GM12801 (cell line): ENCODE measurements around the gene TCF7L2.

Source experiments
- TF ChIP-seq, protein P1 (sequence below): IDR thresholded peaks from one replicate; pipeline ENCODE4 v1.5.1; 2011; ENCODE audit warnings: control low read depth; ENCODE audit not compliant: insufficient read length; ENCODE audit errors: extremely low read depth

The TCF7L2 gene

DNA sequence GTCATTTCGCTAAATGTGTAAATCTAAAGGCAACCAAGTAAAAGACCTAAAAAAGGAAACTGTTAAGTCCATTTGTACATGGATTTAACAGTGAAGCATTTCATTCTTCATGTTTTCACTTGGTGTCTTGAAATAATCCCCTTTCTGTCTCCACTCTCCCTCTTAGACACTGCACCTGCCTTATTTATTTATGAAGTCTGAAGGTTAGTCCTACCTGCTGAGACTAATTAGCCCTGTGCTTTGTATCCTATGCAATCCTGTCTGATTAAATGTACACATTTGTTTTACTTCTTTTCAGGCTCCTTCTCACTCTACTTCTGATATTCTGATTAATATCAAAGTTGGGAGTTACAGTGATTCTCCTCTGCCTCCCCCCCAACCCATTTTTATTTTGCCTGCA, 1.9 kb upstream of the TCF7L2 start:
- TF ChIP-seq, protein P1, sequence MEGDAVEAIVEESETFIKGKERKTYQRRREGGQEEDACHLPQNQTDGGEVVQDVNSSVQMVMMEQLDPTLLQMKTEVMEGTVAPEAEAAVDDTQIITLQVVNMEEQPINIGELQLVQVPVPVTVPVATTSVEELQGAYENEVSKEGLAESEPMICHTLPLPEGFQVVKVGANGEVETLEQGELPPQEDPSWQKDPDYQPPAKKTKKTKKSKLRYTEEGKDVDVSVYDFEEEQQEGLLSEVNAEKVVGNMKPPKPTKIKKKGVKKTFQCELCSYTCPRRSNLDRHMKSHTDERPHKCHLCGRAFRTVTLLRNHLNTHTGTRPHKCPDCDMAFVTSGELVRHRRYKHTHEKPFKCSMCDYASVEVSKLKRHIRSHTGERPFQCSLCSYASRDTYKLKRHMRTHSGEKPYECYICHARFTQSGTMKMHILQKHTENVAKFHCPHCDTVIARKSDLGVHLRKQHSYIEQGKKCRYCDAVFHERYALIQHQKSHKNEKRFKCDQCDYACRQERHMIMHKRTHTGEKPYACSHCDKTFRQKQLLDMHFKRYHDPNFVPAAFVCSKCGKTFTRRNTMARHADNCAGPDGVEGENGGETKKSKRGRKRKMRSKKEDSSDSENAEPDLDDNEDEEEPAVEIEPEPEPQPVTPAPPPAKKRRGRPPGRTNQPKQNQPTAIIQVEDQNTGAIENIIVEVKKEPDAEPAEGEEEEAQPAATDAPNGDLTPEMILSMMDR, result no peak

DNA sequence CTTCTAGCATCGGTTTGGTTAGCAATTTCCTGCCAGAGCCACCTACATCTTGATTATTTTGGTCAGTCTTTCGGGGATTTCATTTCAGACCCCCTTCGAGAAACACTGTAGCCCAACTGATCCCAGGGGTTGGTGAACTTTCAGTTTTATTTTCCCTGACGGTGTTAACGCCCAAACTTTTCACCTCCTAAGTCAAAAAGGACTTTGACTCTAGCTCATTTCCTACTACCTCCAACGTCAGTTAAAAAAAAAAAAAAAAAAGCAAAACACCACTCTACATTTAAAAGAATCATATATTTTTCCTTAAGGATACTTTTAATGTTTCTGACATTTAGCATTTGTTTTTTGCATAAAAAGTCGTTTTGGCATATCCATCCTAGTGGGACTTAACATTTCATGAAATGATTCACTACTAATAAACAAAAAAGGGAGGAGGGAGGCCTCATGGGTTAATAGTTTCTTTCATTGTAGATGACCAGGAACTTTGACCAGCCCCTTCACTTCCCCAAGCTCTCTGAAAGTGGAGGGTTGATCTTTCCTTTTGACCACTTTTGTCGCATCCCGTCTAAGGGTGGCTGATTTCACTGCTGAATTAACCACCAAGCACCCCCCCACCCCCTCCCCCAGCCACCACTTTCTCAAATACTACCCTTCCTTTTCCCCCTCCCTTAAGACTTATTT, 764 bp upstream of the TCF7L2 start:
- TF ChIP-seq, protein P1, result no peak

DNA sequence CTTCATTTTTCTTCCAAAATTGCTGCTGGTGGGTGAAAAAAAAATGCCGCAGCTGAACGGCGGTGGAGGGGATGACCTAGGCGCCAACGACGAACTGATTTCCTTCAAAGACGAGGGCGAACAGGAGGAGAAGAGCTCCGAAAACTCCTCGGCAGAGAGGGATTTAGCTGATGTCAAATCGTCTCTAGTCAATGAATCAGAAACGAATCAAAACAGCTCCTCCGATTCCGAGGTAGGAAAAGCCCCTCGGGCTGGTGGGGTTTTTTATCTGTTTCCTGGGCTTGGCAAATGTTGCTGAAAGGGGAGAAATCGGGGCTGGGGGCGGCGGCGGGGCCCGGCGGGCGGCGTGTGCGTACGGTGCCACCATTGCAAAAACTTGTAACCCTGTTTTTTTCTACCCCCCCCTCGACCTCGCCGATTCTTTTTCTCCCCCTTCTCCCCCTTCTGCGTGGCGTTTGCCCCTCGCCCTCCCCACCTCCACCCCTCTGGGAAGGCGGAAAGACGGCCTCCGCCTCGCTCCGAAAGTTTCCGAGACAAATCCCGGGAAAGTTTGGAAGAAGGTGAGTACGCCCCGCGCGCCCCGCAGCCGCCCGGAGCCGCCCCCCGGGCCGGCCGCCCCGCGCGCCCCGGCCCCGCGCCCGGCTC, 789 bp downstream of the TCF7L2 start:
- TF ChIP-seq, protein P1, result no peak

DNA sequence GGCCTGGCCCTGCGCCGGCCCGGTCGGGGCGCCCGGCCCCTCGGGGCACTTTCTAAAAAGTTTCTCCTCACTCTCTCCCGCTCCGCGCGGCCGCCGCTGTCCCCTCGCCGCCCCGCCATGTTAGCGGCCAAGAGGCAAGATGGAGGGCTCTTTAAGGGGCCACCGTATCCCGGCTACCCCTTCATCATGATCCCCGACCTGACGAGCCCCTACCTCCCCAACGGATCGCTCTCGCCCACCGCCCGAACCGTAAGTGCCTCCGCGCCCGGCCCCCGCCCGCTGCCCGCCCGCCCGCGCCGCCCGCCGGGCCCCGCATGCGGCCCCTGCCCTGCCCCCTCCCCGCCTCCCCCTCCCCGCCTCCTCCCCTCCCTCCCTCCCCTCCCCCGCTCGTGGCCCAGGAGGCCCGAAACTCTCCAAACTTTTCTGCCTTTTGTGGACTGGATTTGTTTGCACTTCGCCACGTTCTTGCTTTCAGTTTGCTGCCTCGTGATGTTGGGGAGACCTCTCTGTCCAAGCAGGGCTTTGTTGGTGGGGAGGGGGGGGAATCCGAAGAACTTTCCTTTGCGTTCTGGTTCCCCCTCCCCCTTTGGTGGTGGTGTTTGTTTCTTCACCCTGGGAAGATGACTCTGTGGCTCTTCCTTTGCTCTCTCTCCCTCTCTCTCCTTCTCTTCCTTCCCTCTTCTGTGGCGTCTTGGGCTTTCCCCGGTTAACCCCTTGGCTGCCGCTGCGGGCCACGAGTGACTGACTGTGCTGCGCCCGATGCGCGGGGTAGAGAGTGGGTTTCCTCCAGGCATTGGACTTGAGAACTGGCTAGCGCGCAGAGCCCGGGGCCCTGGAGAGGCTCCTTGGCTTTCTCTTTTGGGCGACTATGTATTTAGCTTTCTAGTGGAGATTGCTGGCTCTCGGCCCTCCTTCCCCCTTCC, 1.6 kb downstream of the TCF7L2 start:
- TF ChIP-seq, protein P1, result no peak

DNA sequence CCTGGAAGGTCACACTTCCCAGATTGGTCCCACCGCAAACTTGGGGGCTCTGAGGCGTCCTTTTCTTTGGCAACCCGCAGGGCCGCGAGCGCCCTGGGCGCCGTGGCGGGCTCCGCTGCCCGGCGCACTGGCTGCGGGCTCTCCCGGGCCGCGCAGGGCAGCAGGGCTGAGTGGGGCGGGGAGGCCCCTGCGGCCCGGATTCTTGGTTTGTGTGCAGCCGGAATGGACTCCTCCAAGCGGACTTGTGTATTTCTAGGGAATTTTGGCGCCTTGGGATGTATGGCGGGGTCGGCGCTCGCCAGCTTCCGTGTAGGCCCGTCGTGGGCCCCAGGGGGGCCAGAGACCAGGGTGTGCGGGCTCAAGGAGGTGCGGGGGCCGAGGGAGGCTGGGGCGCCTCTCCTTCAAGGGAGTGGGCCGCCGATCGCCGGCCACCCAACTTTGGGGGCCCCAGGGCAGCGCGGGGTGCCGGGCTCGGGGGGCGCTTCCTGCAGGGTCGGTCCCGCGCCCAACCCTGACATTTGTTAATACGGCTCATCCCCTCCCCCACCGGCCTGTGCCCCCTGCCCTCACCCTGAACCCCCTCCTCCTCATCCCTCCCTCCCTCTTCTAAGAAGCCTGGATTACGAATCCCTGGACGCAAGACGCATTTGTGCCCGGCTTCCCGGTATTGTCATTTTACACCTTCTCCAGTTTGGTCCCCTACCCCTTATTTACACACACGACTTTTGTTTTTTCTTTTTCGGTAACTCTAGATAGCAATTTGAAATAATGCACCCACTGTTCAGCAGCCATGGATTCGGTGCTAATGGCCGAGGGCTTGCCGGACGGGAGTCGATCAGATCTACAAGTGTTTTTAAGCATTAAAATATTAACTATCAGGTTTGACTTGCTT, 2.5 kb downstream of the TCF7L2 start:
- TF ChIP-seq, protein P1, result no peak

DNA sequence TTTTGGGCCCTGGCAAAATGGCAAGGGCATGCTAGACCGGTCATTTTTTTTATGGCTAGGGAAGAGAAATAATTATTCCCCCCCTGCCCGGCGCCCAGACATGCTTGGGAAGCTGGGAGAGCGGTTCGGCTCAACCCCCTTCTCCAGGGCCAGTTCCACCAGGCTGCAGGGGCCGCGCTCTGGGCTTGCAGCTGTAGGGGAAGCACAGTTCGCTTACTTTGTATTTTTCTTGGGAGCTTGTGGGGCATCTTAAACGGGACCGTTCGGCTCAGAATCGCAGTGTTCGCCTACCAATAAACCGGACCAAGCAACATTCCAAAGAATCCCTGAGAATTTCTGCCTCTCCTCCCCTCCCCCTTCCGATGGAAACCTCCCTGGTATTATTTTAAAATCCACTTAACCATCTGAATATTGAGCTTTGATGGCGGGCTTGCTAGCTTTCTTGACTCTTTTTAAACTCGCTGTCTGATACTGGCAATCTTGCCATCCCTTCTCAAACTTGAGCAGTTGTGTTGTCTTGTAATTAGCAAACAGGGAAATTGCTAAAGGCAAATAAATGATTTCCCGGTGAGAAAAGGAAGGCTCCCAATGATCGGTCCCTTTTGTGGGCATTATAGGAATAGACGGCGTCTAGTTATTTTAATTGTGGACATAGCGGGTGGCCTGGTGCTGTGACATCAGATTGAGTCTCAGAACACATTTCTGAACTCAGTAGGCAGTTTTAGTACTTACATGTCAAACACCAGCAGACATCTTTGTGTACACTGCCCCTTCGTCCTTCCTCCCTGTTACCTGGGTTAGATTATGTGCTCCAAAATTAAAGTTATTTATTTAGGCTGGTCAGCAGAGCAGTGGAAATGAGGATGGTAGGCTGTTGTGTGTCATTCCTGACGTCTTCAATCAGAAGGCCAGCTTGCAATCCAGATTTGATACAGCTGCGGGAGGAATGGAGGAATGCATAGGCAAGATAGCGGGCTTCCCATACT, 3.4 kb downstream of the TCF7L2 start:
- TF ChIP-seq, protein P1, result no peak
